Endothelial cell of umbilical vein (primary cell): ENCODE measurements around the gene PAPPA. TPM values are rescaled to one million over a fixed set of nuclear protein-coding genes. Genes with fewer than 3 reads are reported as not detected.

Experiments used
- BruUV-seq: library from RNA; stranded (reverse); fragments of 400-500 nt; replicated peaks from 2 replicates; lab custom pipeline; 2021; lab: Mats Ljungman, UMichigan
- CTCF ChIA-PET: fragments of 300-600, 350-600 bp; sonication (Branson Sonifier 250); formaldehyde crosslinking; loops from one replicate; lab custom pipeline; 2021; ENCODE audit warnings: antibody characterized with exemption, inconsistent platforms; lab: Charles Lee
- POLR2A ChIA-PET: fragments of 300-600, 350-600 bp; sonication (Branson Sonifier 250); formaldehyde crosslinking; loops from one replicate; lab custom pipeline; 2021; ENCODE audit warnings: antibody characterized with exemption, inconsistent platforms; lab: Charles Lee
- DNase-seq: peaks from one replicate; pipeline ENCODE4 v3.0.0-alpha.2; 2011; ENCODE audit warnings: low read depth, low spot score
- FAIRE-seq: peaks from 2 replicates; lab custom pipeline; 2011; peaks lifted over from hg19 to GRCh38; lab: Jason Lieb, UNC
- H2AFZ ChIP-seq: 2 replicates; pipeline ENCODE4 v1.6.0; 2012; ENCODE audit warnings: low read depth, low read length, control low read depth, inconsistent platforms
- H3K27ac ChIP-seq: 2 replicates; pipeline ENCODE4 v1.5.1; 2011; ENCODE audit warnings: low read depth, mild to moderate bottlenecking, control low read depth, low read length, moderate library complexity; ENCODE audit not compliant: insufficient read depth
- H3K27me3 ChIP-seq, 2 experiments: 2 replicates each; pipeline versions ENCODE4 v1.6.0 to v1.6.1; 2011; ENCODE audit warnings: low read length in 2 of 2, mixed read lengths in 1 of 2; ENCODE audit not compliant: control insufficient read depth in 2 of 2, insufficient read depth in 2 of 2
- H3K36me3 ChIP-seq, 2 experiments: 2 replicates in 1 of 2; 3 replicates in 1 of 2; pipeline ENCODE4 v1.5.1; 2011; ENCODE audit warnings: low read length in 2 of 2, mild to moderate bottlenecking in 1 of 2, moderate library complexity in 1 of 2; ENCODE audit not compliant: control insufficient read depth in 2 of 2, insufficient read depth in 2 of 2; ENCODE audit errors: extremely low read depth in 1 of 2
- H3K4me1 ChIP-seq: 3 replicates; pipeline ENCODE4 v1.5.1; 2011; ENCODE audit warnings: mild to moderate bottlenecking, low read length; ENCODE audit not compliant: control insufficient read depth, insufficient read depth; ENCODE audit errors: extremely low read depth
- H3K4me2 ChIP-seq: 2 replicates; pipeline ENCODE4 v1.6.1; 2011; ENCODE audit warnings: low read length, control low read depth, mixed read lengths; ENCODE audit not compliant: insufficient read depth
- H3K4me3 ChIP-seq, 3 experiments: fragments of 200-600 bp in 1 of 3; sonication (generic), shearing (Covaris generic) in 1 of 3; replicated peaks in 1 of 3; 2 replicates each; pipeline ENCODE4 v1.5.1; 2011 to 2016; ENCODE audit warnings: control low read depth in 3 of 3, low read length in 3 of 3, mild to moderate bottlenecking in 2 of 3, inconsistent platforms in 1 of 3, low read depth in 1 of 3, moderate library complexity in 1 of 3; ENCODE audit not compliant: insufficient read depth in 1 of 3
- H3K79me2 ChIP-seq: 2 replicates; pipeline ENCODE4 v1.6.0; 2012; ENCODE audit warnings: low read length, inconsistent platforms; ENCODE audit not compliant: control insufficient read depth, insufficient read depth
- H3K9ac ChIP-seq: replicated peaks from 2 replicates; pipeline ENCODE3; 2011; ENCODE audit warnings: low read length, control low read depth; ENCODE audit not compliant: insufficient read depth; ENCODE audit errors: extremely low read depth
- H3K9me1 ChIP-seq: replicated peaks from 3 replicates; pipeline ENCODE4 v1.6.0; 2011; ENCODE audit warnings: mild to moderate bottlenecking, low read length; ENCODE audit not compliant: control insufficient read depth, insufficient read depth; ENCODE audit errors: extremely low read depth
- H3K9me3 ChIP-seq: replicated peaks from 2 replicates; pipeline ENCODE4 v1.5.1; 2012; ENCODE audit warnings: low read length, inconsistent platforms; ENCODE audit not compliant: control insufficient read depth, insufficient read depth
- H4K20me1 ChIP-seq: replicated peaks from 2 replicates; pipeline ENCODE3; 2011; ENCODE audit warnings: mild to moderate bottlenecking, low read length; ENCODE audit not compliant: control insufficient read depth, insufficient read depth; ENCODE audit errors: extremely low read depth
- CTCF ChIP-seq, 2 donors: IDR thresholded peaks; 1 replicate in 1 of 2; 2 replicates in 1 of 2; pipeline ENCODE4 v1.5.1; 2011; ENCODE audit warnings: low read length in 2 of 2, mild to moderate bottlenecking in 2 of 2, moderate library complexity in 2 of 2, control low read depth in 1 of 2, inconsistent platforms in 1 of 2, low read depth in 1 of 2; ENCODE audit not compliant: insufficient read depth in 1 of 2; ENCODE audit errors: extremely low read depth in 1 of 2
- EZH2 ChIP-seq: IDR thresholded peaks from 2 replicates; pipeline ENCODE4 v1.6.1; 2012; ENCODE audit warnings: borderline replicate concordance, low read depth, mild to moderate bottlenecking, moderate library complexity, low read length, inconsistent platforms; ENCODE audit not compliant: severe bottlenecking
- FOS ChIP-seq: IDR thresholded peaks from 2 replicates; pipeline ENCODE4 v1.6.1; 2011; ENCODE audit warnings: mild to moderate bottlenecking, low read length, moderate library complexity, borderline replicate concordance; ENCODE audit not compliant: insufficient read depth
- GATA2 ChIP-seq: IDR thresholded peaks from 2 replicates; pipeline ENCODE4 v1.7.0; 2011; ENCODE audit warnings: low read depth, mild to moderate bottlenecking, moderate library complexity, mixed read lengths, low read length; ENCODE audit not compliant: insufficient read length, insufficient read depth
- JUN ChIP-seq: IDR thresholded peaks from 2 replicates; pipeline ENCODE4 v1.6.1; 2011; ENCODE audit warnings: borderline replicate concordance, low read depth; ENCODE audit not compliant: insufficient read length, insufficient read depth
- MAX ChIP-seq: IDR thresholded peaks from 2 replicates; pipeline ENCODE4 v1.6.1; 2011; ENCODE audit not compliant: insufficient read depth, insufficient read length
- MYC ChIP-seq: IDR thresholded peaks from one replicate; pipeline ENCODE4 v1.6.1; 2011; ENCODE audit warnings: mild to moderate bottlenecking, low read depth, low read length
- POLR2A ChIP-seq: IDR thresholded peaks from 2 replicates; pipeline ENCODE4 v1.6.1; 2012; ENCODE audit warnings: low read depth, mild to moderate bottlenecking, control low read depth, low read length
- POLR2AphosphoS5 ChIP-seq: IDR thresholded peaks from 2 replicates; pipeline ENCODE4 v1.6.1; 2012; ENCODE audit warnings: low read depth, mild to moderate bottlenecking, control low read depth, low read length, moderate library complexity; ENCODE audit not compliant: insufficient read depth
- dilution Hi-C: fragments of 300-500 bp; cut with MboI; formaldehyde crosslinking; loops from one replicate; pipeline ENCODE4 v1.15.0; 2019; ENCODE audit warnings: low sequenced_read_pairs; ENCODE audit not compliant: extremely low pct_ligation_motif_present
- intact Hi-C: fragments of 100-400 bp; cut with micrococcal nuclease; formaldehyde crosslinking; loops from one replicate; pipeline ENCODE4 v1.10.0; 2022
- polyA plus RNA-seq, 4 experiments: library from polyadenylated mRNA; depleted of rRNA in 3 of 4; stranded (reverse) in 3 of 4; unstranded in 1 of 4; fragments of >200 nt; gene quantifications; 2 replicates each; pipeline versions ENCODE4 v1.2.1 to v1.2.3, GENCODE V29; 2011 to 2012; ENCODE audit warnings: missing spikeins in 1 of 4
- total RNA-seq: library from RNA; stranded (reverse); gene quantifications from 2 replicates; pipeline ENCODE4 v1.2.3, GENCODE V29; 2021

The PAPPA gene
- total and polyA plus RNA-seq, 2 donors (not counting 3 experiments of a cell fraction or from before 2014, with no cell fraction given) = 0.13 to 0.41 TPM

GRCh38 chr9:116349684-116350083 is 196.1 kb downstream of the PAPPA start:
- Histone ChIP-seq H3K4me2 (no peak overlapping the region), H3K9me1 (no peaks in the 10 kb centered on the region), H2AFZ (no peak overlapping the region), H4K20me1 (no peaks in the 10 kb centered on the region), H3K4me1 (no peaks in the 10 kb centered on the region), H3K4me3 (no peak overlapping the region), H3K9me3 (no peaks in the 10 kb centered on the region), H3K9ac (no peak overlapping the region), H3K36me3 (no peaks in the 10 kb centered on the region), H3K27me3 (no peaks in the 10 kb centered on the region), H3K27ac (no peak overlapping the region), H3K79me2 (no peaks in the 10 kb centered on the region)
- dilution Hi-C loops (no loop called here), intact Hi-C loops (no loop called here)
- POLR2A ChIA-PET = no interaction called here
- no TSS peak for BruUV-seq
- FAIRE-seq = no peak
- CTCF ChIA-PET = no interaction called here
- no peak for DNase-seq
- TF ChIP-seq JUN (no peak), GATA2 (no peak), POLR2A (no peak), MAX (no peak), EZH2 (no peak), CTCF (IDR thresholded peaks at IDR 0.05; ENCODE audit: extremely low read depth in 1 of 2, insufficient read depth in 1 of 2, low read depth in 1 of 2, low read length in 2 of 2) (no peak), POLR2AphosphoS5 (no peak), FOS (no peak), MYC (no peak)
